22Rv1 (cell line): Measurements from ENCODE around the gene TAS2R3.
A peak's percentile ranks its signal among the peaks of the same experiment; 100 is the strongest.

ENCODE experiments used
- H3K27ac ChIP-seq: fragments of 450-650 bp; 2 replicates; pipeline ENCODE4 v1.5.1; 2017
- CTCF ChIP-seq: fragments of 450-650 bp; IDR thresholded peaks from 2 replicates; pipeline ENCODE4 v1.5.1; 2017; ENCODE audit warnings: mild to moderate bottlenecking
- ZFX ChIP-seq: fragments of 450-650 bp; IDR thresholded peaks from 2 replicates; pipeline ENCODE4 v1.6.1; 2017; ENCODE audit warnings: antibody characterized with exemption, borderline replicate concordance

The TAS2R3 gene

DNA sequence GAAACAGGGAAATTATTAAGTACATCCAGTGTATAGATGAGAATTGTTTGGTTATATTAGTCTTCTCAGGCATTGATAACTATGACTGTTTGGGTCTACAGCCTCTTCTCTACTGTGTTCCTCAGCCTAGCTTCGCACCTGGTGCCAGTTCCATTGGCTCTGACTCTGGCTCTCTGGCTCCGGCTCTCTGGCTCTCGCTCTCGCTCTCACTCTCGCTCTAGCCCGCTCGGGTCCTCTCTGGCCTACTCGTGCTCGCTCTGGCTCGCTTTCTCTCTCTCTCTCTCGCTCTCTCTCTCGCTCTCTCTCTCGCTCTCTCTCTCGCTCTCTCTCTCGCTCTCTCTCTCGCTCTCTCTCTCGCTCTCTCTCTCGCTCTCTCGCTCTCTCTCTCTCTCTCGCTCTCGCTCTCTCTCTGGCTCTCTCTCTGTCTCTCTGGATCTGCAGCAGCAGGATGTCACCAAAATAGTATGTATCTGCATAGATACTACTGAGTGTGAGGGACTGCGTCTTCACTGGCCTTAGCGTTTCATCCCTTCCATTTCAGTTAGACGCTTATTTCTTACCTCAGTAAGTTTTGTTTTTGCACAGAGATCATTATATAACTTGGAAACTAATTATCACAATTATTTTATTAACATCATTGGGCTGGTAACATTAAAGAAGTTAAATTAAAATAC lies 32.3 kb upstream of the TAS2R3 start:
- no peak for TF ChIP-seq ZFX
- no peak for TF ChIP-seq CTCF
- no peak overlapping the region for H3K27ac ChIP-seq

DNA sequence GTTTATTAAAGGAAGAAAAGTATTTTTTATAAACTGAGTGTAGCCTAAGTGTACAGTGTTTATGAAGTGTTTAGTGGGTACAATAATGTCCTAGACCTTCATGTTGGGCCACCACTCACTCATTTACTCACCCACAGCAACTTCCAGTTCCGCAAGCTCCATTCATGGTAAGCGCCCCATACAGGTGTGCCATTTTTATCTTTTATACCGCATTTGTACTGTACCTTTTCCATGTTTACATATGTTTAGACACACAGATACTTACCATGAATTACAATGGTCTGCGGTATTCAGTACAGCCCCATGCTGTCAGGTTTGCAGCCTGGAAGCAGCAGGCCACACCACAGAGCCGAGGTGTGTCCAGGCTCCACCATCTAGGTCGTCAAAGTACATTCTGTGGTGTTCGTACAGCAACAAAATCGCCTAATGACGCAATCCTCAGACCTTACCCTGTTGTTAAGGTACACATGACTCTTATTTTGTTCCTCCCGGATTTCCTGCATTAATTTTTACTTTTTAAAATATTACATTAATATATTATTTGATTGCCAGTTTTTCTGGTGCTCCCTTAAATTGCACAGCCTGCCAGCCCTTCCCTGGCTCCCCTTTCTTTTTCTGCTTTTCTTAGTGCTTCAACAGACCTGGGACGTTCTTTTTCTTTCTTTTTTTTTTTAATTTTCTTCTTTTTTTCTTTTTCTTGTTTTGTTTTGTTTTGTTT lies 26.6 kb upstream of the TAS2R3 start:
- peak overlapping the region; percentile 85 for H3K27ac ChIP-seq
- TF ChIP-seq CTCF (no peak), ZFX (no peak)

- TF ChIP-seq CTCF (peak; percentile 99), ZFX (no peak)
Measured at GRCh38 chr7:141737836-141738591, 25.9 kb upstream of the TAS2R3 start, which contains the start of gene SSBP1. Gene SSBP1 (plus strand): TSS chr7:141738358. CDS start chr7:141739167, 809 bp downstream.

DNA sequence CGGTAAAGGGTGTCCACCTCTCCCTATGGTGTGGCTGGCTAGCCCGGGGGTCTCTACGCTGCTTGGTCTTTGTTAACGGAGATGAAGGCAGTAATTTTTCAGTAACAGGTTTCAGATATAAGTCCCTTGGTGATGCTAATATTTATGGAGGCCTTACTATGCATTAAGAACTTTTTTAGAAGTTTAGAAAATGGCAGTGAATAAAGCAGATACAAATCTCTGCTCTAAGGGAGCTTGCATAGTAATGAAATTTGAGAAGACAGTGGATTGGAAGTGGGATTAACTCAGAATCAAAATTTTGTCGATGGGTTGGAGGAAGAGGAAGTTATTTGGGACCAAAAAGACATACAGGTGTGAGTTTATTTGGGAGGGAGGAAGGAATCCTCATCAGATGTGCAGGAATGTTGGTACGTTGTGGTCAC lies 25.3 kb upstream of the TAS2R3 start:
- H3K27ac ChIP-seq, result peak overlapping the region; percentile 85
- no peak for TF ChIP-seq CTCF
- no peak for TF ChIP-seq ZFX

More at GRCh38 chr7:141737836-141738591, 25.9 kb upstream of the TAS2R3 start, which contains the start of gene SSBP1:
- peak within 1 kb of the TSS; percentile 85 for H3K27ac ChIP-seq

DNA sequence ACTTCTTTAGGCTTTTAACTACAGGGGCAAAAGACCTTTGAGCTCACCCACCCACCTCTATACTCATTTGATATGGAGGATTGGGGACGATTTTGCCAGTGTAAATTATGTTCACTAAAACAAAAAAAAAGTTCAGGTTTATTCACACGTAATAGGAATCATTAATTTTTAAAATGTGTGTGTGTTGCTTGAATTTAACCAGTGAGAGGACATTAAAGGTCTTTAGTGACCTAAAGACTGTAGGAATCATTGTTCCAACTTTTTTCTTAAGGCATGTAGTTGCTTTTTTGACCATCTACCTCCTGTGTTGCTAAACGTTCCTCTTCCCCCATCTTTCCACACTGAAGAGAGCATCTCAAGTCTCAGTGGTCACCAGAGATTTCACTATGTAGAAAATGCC lies 24.6 kb upstream of the TAS2R3 start:
- H3K27ac ChIP-seq, result peak overlapping the region; percentile 85; the same call in 1 of the 2 replicates
- TF ChIP-seq CTCF, result no peak
- no peak for TF ChIP-seq ZFX

DNA sequence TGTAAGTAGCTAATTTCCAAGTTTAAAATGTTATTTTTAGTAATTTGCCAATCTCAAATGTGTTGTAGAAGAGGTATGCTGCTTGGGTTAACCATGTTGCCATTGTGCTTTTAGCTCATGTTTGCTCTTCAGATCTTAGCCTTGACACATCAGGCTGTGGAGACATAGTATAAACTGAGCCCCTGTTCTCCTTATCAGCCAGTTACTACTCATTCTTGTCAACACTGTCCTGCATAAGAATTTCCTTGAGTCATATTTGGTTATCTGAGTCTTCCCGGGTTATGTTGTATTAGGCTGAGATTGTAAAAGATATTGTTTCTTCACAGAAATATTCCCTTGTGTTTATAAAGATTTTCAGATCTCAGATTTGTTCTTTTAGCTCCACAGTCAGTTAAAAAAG lies 21.7 kb upstream of the TAS2R3 start:
- H3K27ac ChIP-seq, result no peak overlapping the region
- TF ChIP-seq CTCF (no peak), ZFX (no peak)
